BJ (cell line): ENCODE measurements around the gene CNTROB. TPM values are rescaled to one million over a fixed set of nuclear protein-coding genes. Genes with fewer than 3 reads are reported as not detected.

Experiments
- CTCF ChIA-PET: fragments of 350-600 bp; formaldehyde crosslinking; extraction: SDS; loops from one replicate; lab custom pipeline; 2021; ENCODE audit warnings: antibody characterized with exemption, inconsistent platforms; lab: Yijun Ruan, JAX
- POLR2A ChIA-PET: fragments of 300-600 bp; sonication (Branson Sonifier 250); formaldehyde crosslinking; extraction: SDS; loops from one replicate; lab custom pipeline; 2021; ENCODE audit warnings: antibody characterized with exemption; lab: Charles Lee
- DNase-seq: peaks from one replicate; pipeline ENCODE4 v3.0.0-alpha.2; 2011; ENCODE audit warnings: low read depth
- H3K27me3 ChIP-seq: 2 replicates; pipeline ENCODE4 v1.6.0; 2011; ENCODE audit warnings: low read length; ENCODE audit not compliant: control insufficient read depth, insufficient read depth
- H3K36me3 ChIP-seq: 2 replicates; pipeline ENCODE4 v1.5.1; 2011; ENCODE audit warnings: low read length; ENCODE audit not compliant: control insufficient read depth, insufficient read depth
- H3K4me3 ChIP-seq: 2 replicates; pipeline ENCODE4 v1.5.1; 2011; ENCODE audit warnings: low read depth, mild to moderate bottlenecking, control low read depth, low read length
- polyA plus RNA-seq: library from polyadenylated mRNA; depleted of rRNA; stranded (reverse); fragments of >200 nt; gene quantifications from 2 replicates; pipeline ENCODE4 v1.2.3, GENCODE V29; 2011
- TF ChIP-seq, protein P1 (sequence below): IDR thresholded peaks from 2 replicates; pipeline ENCODE4 v1.5.1; 2011; ENCODE audit warnings: low read depth, mild to moderate bottlenecking, control low read depth, inconsistent platforms, low read length, moderate library complexity; ENCODE audit not compliant: insufficient read depth

CNTROB gene
- polyA plus RNA-seq, 1 experiment = 26.8 TPM

DNA sequence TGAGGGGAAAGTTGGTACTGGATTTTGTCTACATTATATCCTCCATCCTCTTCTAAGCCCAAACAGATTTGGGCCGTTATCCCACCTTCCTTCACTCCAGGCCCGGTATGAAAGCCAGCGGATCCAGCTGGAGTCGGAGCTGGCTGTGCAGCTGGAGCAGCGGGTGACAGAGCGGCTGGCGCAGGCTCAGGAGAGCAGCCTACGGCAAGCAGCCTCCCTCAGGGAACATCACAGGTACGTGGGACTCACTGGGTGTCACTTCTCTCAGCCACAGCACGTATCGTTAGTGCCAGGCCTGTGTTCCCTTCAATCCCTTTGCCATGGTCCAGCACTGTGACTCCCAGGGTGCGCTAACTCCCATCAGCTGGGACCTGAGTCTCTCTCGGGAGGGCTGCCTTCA lies 11.3 kb downstream of the CNTROB start:
- H3K36me3 ChIP-seq = peaks cover 34% of the 10 kb centered on the region
- POLR2A ChIA-PET = no interaction called here
- no peak overlapping the region for H3K4me3 ChIP-seq
- CTCF ChIA-PET = interaction anchor here (1.1 to 3.7 kb wide), 4 partner anchors 11 to 49 kb away, joined by 3 to 15 read pairs (median 5); partner anchors contain the start of genes CNTROB and TRAPPC1
- no peaks in the 10 kb centered on the region for H3K27me3 ChIP-seq
- TF ChIP-seq, protein P1, sequence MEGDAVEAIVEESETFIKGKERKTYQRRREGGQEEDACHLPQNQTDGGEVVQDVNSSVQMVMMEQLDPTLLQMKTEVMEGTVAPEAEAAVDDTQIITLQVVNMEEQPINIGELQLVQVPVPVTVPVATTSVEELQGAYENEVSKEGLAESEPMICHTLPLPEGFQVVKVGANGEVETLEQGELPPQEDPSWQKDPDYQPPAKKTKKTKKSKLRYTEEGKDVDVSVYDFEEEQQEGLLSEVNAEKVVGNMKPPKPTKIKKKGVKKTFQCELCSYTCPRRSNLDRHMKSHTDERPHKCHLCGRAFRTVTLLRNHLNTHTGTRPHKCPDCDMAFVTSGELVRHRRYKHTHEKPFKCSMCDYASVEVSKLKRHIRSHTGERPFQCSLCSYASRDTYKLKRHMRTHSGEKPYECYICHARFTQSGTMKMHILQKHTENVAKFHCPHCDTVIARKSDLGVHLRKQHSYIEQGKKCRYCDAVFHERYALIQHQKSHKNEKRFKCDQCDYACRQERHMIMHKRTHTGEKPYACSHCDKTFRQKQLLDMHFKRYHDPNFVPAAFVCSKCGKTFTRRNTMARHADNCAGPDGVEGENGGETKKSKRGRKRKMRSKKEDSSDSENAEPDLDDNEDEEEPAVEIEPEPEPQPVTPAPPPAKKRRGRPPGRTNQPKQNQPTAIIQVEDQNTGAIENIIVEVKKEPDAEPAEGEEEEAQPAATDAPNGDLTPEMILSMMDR = no peak
- DNase-seq = no peak

DNA sequence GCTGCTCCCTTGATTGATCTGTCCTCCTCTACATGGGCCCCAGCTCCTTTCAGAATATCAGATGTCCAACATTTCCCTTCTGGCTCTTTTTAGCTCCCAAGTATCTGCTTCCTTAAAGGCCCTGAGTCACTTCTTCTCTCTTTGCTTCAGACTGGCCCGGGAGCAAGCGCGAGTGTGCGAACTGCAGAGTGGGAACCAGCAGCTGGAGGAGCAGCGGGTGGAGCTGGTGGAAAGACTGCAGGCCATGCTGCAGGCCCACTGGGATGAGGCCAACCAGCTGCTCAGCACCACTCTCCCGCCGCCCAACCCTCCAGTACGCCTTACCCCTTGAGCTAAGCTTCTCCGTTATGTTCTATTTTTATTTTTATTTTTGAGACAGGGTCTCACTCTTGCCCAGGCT lies 12.3 kb downstream of the CNTROB start:
- ChIA-PET CTCF (interaction anchor here (1.0 to 3.7 kb wide), 7 partner anchors 9 to 113 kb away, joined by 3 to 15 read pairs (median 5); partner anchors contain the start of genes CNTROB and TRAPPC1), POLR2A (no interaction called here)
- Histone ChIP-seq H3K36me3 (peaks cover 39% of the 10 kb centered on the region), H3K27me3 (no peaks in the 10 kb centered on the region), H3K4me3 (no peak overlapping the region)
- no peak for DNase-seq
- TF ChIP-seq, protein P1 = no peak

DNA sequence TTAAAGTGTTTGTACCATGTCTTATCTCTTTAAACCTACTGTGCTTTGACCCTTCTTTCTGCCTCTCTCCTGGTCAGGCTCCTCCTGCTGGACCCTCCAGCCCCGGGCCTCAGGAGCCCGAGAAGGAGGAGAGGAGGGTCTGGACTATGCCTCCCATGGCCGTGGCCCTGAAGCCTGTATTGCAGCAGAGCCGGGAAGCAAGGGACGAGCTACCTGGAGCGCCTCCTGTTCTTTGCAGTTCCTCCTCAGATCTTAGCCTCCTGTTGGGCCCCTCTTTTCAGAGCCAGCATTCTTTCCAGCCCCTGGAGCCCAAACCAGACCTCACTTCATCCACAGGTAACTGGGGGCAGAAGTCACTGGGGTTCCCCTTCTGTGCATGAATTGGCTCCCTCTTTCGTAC lies 13.6 kb downstream of the CNTROB start:
- DNase-seq = no peak
- H3K27me3 ChIP-seq = no peaks in the 10 kb centered on the region
- H3K4me3 ChIP-seq = no peak overlapping the region
- POLR2A ChIA-PET = no interaction called here
- peaks cover 34% of the 10 kb centered on the region for H3K36me3 ChIP-seq
- CTCF ChIA-PET = interaction anchor here (1.2 to 3.7 kb wide), 3 partner anchors 13 to 112 kb away, joined by 5 to 15 read pairs (median 7); partner anchors contain the start of genes CNTROB and TRAPPC1
- TF ChIP-seq, protein P1 = no peak

DNA sequence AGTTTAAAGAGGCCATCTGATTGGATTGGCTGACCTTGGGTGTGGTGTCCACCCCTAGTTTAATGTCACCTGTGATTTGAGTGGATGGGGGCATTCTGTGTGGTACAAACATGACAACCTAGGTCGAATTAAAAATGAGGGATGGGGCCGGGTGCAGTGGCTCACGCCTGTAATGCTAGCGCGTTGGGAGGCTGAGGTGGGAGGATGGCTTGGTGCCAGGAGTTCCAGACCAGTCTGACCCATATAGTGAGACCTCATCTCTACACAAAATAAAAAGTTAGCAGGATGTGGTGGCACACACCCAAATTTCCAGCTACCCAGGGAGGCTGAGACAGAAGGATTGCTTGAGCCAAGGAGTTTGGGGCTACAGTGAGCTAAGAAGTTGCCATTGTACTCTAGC lies 14.4 kb downstream of the CNTROB start:
- CTCF ChIA-PET = interaction anchor here (1.0 to 2.0 kb wide), 4 partner anchors 8 to 95 kb away, joined by 3 to 7 read pairs (median 4); partner anchors contain the start of genes CNTROB and TRAPPC1
- Histone ChIP-seq H3K36me3 (peaks cover 33% of the 10 kb centered on the region), H3K27me3 (no peaks in the 10 kb centered on the region), H3K4me3 (no peak overlapping the region)
- POLR2A ChIA-PET = no interaction called here
- TF ChIP-seq, protein P1 = no peak
- no peak for DNase-seq

DNA sequence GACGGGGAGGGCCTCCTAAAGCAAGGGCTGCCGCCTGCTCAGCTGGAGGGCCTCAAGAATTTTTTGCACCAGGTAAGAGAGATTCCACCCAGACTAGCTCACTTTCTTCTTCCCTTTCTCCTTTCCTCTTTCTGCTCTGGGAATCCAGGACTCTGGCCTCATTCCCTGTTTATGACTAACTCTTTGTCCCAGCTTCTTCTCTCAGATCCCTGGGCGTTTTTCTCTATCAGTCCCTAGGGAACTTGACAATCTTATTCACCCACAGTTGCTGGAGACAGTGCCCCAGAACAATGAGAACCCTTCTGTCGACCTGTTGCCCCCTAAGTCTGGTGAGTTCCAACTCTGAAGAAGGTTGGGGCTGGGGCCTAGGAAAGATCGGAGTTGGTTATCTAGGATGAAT lies 15.6 kb downstream of the CNTROB start:
- DNase-seq = no peak
- peaks cover 33% of the 10 kb centered on the region for H3K36me3 ChIP-seq
- H3K27me3 ChIP-seq = no peaks in the 10 kb centered on the region
- POLR2A ChIA-PET = no interaction called here
- no peak overlapping the region for H3K4me3 ChIP-seq
- CTCF ChIA-PET = interaction anchor here (1.4 to 2.0 kb wide), 3 partner anchors 16 to 42 kb away, joined by 3 to 7 read pairs (median 6); partner anchors contain the start of genes CNTROB and TRAPPC1
- TF ChIP-seq, protein P1 = no peak
